Panc1 (cell line): ENCODE results near the gene DNAH6.

Experiments used
- SIN3A ChIP-seq: IDR thresholded peaks from 2 replicates; pipeline ENCODE4 v1.6.1; 2012; ENCODE audit warnings: low read depth, mild to moderate bottlenecking, low read length, moderate library complexity, borderline replicate concordance; ENCODE audit not compliant: insufficient read depth
- TCF7L2 ChIP-seq: IDR thresholded peaks from 2 replicates; pipeline ENCODE4 v1.6.1; 2011; ENCODE audit warnings: mild to moderate bottlenecking, low read depth, low read length, inconsistent platforms
- TF ChIP-seq, protein P1 (sequence below): fragments of 450-650 bp; IDR thresholded peaks from 2 replicates; pipeline ENCODE4 v1.5.1; 2017; ENCODE audit warnings: mild to moderate bottlenecking
- TF ChIP-seq, protein P2 (sequence below), 2 experiments: IDR thresholded peaks; 2 replicates each; pipeline ENCODE4 v1.6.1; 2011 to 2012; ENCODE audit warnings: low read depth in 2 of 2, control low read depth in 1 of 2, low read length in 1 of 2, mild to moderate bottlenecking in 1 of 2, moderate library complexity in 1 of 2; ENCODE audit not compliant: insufficient read depth in 1 of 2

DNA sequence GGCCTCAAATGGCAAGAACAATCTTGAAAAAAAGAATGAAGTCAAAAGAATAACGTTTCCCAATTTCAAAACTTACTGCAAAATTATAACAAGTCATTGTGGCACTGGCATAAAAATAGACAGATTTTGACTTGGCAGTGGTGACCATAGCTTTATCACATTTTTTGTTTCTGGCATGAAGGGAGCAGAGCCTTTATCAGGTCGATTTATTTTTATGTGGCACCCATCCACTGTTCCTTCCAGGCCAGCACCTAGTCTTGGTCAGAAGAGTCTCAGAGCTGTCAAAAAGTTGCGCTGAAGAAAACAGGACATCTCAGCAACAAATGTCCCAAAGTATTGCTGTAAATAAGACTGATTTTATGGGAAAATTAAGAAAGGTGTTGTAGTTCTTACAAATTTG, 272.2 kb downstream of the DNAH6 start:
- TF ChIP-seq, protein P1, sequence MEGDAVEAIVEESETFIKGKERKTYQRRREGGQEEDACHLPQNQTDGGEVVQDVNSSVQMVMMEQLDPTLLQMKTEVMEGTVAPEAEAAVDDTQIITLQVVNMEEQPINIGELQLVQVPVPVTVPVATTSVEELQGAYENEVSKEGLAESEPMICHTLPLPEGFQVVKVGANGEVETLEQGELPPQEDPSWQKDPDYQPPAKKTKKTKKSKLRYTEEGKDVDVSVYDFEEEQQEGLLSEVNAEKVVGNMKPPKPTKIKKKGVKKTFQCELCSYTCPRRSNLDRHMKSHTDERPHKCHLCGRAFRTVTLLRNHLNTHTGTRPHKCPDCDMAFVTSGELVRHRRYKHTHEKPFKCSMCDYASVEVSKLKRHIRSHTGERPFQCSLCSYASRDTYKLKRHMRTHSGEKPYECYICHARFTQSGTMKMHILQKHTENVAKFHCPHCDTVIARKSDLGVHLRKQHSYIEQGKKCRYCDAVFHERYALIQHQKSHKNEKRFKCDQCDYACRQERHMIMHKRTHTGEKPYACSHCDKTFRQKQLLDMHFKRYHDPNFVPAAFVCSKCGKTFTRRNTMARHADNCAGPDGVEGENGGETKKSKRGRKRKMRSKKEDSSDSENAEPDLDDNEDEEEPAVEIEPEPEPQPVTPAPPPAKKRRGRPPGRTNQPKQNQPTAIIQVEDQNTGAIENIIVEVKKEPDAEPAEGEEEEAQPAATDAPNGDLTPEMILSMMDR: no peak
- TF ChIP-seq TCF7L2 (no peak), SIN3A (no peak)
- TF ChIP-seq, protein P2, sequence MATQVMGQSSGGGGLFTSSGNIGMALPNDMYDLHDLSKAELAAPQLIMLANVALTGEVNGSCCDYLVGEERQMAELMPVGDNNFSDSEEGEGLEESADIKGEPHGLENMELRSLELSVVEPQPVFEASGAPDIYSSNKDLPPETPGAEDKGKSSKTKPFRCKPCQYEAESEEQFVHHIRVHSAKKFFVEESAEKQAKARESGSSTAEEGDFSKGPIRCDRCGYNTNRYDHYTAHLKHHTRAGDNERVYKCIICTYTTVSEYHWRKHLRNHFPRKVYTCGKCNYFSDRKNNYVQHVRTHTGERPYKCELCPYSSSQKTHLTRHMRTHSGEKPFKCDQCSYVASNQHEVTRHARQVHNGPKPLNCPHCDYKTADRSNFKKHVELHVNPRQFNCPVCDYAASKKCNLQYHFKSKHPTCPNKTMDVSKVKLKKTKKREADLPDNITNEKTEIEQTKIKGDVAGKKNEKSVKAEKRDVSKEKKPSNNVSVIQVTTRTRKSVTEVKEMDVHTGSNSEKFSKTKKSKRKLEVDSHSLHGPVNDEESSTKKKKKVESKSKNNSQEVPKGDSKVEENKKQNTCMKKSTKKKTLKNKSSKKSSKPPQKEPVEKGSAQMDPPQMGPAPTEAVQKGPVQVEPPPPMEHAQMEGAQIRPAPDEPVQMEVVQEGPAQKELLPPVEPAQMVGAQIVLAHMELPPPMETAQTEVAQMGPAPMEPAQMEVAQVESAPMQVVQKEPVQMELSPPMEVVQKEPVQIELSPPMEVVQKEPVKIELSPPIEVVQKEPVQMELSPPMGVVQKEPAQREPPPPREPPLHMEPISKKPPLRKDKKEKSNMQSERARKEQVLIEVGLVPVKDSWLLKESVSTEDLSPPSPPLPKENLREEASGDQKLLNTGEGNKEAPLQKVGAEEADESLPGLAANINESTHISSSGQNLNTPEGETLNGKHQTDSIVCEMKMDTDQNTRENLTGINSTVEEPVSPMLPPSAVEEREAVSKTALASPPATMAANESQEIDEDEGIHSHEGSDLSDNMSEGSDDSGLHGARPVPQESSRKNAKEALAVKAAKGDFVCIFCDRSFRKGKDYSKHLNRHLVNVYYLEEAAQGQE (IDR thresholded peaks at IDR 0.05; ENCODE audit: insufficient read depth in 1 of 2, low read depth in 2 of 2, low read length in 1 of 2): no peak
